ENCODE data around the gene POLR1D.

DNA sequence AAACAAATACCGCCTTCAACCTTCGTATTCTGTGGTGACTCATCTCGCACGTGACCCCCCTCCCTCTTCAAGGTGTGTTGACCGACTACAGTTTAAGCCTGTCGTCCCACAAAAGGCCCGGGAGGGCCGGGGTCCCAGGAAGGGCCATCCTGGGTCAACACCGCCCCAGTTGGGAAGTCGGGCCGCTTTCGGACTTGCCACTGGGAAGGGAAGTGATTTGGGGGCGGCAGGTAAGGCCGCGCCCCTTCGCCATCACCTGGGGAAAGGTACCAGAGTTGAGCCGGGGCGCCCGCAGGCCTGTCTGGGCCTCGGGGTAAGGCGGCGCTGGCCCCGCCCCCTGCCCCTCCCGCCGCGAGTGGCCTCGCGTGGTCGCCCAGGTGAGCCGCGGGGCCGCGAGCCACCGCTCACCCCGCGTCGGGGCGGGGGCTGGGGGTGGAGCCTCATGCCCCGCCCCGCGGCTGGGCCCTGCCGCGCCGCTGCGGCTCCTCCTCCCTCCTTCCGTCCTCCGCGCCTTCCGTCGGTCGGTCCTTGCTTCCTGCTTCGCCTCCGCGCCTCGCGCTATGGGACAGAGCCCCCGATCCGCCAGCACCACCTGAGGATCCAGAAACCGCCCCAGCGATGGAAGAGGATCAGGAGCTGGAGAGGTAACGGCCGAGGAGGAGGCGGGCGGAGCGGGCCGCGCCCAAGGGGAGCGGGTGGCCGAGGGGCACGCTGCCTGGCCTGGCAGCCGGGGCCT lies at the start of gene POLR1D:
- TF ChIP-seq CTCF (IDR thresholded peaks at IDR 0.05; ENCODE audit: borderline replicate concordance, extremely low read depth, low read length, poor library complexity, severe bottlenecking), result no peak
- TF ChIP-seq EZH2 (IDR thresholded peaks at IDR 0.05; ENCODE audit: borderline replicate concordance, low read depth, low read length, severe bottlenecking), result no peak
